GM18519 (cell line): ENCODE results near the gene CUTA.

Experiments used
- ATAC-seq: cut with Tn5 transposase; IDR thresholded peaks from one replicate; pipeline ENCODE4 v1.9.1; 2021; ENCODE audit warnings: mild to moderate bottlenecking, moderate library complexity; ENCODE audit not compliant: unreplicated experiment, low FRiP score

Gene CUTA, protein sequence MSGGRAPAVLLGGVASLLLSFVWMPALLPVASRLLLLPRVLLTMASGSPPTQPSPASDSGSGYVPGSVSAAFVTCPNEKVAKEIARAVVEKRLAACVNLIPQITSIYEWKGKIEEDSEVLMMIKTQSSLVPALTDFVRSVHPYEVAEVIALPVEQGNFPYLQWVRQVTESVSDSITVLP

DNA sequence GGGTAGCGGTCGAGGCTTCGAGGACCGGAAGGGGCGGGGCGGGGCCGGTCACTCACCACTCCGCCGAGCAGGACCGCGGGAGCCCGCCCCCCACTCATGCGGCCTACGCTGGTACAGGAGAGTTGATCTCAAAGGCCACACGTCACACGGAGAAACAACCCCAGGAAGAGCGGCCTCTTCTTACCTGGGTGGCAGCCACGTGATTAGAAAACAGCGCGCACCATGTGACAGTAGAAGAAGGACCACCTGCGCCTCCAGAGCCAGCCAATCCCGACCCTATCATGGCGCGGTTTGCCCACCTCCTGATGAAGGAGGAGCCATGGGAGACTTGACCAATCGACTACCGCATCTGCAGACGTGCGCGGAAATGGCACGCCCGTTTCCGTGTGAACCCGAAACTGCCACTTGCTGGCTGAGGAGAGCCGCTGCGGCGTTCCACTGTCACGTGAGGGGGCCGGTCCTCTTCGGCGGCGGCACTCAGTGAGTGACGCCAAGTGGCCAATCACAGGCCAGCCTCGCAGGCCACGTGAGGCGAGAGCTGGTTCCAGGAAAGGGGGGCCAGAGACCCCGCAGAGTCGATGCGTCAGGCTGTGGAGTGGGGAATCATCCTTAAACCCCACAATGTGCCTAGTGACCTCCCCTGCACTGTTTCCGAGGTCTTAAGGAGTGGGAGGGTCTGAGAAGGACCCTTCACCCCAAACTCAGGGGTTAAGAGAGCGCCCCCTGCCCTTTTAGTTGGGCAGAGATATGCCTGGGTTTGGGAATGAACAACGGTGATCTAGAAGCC, at the start of gene CUTA:
TSS of gene CUTA (minus strand) at position 205 of the 787 bp plus-strand sequence. CDS start at position 98, 107 bp downstream.
- ATAC-seq, result peak; percentile 69

DNA sequence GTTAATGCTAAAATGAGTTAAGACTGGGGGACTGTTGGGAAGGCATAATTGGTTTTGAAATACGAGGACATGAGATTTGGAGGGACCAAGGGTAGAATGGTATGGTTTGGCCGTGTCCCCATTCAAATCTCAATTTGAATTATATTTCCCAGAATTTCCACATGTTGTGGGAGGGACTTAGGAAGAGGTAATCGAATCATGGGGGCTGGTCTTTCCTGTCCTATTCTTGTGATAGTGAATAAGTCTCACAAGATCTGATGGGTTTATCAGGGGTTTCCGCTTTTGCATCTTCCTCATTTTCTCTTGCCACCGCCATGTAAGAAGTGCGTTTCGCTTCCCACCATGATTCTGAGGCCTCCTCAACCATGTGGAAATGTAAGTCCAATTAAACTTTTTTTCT, 49.2 kb upstream of the CUTA start:
- no peak for ATAC-seq

DNA sequence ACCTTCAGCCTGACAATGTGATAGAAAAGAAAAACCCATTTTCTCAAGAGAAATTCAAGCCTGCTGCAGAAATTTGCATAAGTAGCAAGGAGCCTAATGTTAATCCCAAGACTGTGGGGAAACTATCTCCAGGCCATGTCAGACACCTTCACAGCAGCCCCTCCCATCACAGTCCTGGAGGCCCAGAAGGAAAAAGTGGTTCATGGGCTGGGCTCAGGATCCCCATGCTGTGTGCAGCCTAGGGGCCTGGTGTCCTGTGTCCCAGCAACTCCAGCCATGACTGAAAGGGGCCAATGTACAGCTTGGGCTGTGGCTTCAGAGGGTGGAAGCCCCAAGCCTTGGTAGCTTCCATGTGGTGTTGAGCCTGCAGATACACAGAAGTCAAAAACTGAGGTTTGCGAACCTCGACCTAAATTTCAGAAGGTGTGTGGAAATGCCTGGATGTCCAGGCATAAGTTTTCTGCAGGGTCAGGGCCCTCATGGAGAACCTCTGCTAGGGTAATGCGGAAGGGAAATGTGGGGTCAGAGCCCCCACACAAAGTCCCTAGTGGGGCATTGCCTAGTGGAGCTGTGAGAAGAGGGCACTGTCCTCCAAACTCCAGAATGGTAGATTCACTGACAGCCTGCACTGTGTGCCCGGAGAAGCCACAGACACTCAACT, 48.3 kb upstream of the CUTA start:
- no peak for ATAC-seq

DNA sequence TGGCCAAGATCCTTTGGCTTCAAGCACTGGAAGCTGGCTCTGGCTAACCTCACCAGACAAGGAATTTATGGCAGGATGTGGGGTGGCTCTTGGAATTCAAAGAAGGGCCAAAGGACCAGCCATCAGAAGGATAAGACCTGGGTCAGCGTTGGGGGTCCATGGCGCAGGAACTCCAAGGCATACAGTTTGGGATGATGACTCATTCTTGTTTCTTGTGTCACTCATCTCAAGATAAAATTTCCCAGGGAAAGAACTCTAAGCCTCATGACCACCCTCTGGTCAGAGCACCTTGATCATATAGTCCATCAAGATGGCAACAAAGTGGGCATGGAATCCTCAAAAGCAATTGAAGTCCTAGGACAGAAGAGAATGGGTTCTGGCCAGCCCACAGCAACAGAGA, 41.3 kb upstream of the CUTA start:
- ATAC-seq, result no peak

DNA sequence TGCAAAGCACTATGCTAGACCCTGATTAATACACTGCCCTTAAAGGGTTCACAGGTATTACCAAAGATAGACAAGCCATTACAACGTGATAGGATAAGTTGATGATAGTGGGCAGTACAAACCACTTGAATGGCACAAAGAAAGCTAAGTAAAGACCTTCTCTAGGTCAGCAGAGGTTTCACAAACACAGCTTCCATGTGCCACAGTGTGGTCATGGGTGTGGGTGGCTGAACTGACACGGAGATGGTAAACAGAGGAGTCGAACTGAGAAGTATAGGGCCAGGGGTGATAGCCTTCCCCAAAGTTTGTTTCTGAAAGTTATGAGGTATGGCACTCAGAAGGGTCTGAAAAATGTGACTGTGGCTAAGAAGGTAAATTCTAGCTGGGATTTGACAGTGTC, 40.8 kb upstream of the CUTA start:
- ATAC-seq, result no peak

DNA sequence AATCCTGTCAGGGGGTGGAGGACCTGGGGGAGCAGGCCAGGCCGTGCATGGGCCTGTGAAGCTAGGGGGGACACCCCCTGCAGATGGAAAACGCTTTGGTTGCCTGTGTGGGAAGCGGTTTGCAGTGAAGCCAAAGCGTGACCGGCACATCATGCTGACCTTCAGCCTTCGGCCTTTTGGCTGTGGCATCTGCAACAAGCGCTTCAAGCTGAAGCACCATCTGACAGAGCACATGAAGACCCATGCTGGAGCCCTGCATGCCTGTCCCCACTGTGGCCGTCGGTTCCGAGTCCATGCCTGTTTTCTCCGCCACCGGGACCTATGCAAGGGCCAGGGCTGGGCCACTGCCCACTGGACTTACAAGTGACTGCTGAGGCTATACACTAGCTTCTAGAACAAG, 38.2 kb upstream of the CUTA start:
- ATAC-seq, result no peak

DNA sequence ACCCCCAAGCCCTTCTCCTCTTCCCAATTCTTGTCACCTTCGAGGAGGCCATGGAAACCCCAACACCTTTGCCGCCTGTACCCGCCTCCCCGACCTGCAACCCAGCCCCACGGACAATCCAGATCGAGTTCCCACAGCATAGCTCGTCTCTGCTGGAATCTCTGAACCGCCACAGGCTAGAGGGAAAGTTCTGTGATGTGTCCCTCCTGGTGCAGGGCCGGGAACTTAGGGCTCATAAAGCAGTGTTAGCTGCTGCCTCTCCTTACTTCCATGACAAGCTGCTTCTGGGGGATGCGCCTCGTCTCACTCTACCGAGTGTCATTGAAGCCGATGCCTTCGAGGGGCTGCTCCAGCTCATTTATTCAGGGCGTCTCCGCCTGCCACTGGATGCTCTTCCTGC, 37.1 kb upstream of the CUTA start:
- no peak for ATAC-seq

DNA sequence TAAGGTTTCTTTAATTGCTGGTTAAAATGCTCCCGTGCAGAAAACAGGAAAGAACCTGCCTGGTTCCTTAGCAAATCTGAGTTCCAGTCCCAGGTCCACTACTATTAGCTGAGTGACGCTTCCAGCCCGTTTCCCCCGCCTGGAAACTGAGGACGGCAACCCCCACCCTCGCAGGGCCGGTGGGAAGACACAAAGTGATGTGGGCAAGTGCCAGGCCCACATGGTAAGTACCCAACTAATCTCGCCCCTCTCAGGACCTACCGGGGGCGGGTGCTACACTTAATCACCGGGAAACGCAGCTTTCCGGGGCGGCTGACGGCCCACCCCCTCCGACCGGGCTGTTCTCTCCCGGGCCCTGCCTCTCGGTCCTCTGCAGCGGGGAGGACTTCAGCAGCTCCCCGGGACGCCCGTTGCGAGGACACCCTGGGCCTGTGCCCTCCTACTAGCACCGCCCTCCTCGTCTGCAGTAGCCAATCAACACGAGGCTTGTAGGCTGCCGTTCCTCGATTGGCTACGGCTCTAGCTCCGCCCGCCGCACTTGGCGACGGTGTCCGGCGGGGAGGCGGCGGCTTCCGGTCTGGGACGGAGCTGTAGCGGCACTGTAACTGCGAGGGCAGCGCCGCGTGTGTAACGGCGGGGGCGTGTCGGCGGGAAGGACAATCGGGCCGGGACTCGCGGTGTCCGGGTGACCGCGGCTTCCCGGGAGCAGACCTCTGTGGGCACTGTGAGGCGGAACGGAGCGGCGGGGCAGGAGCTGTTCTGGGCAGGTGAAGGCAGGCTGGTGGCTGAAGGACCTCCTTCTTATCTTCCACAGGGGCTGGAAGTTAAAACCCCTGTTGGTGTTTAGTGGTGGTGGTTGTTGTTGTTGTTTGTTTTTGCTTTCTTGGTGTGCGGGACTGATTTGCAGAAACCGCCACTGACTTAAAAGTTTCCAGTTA, 36.4 kb upstream of the CUTA start, which contains the start of gene ZBTB9:
TSS of gene ZBTB9 (plus strand) at position 568 of the 938 bp plus-strand sequence. CDS start 525 bp downstream, outside the sequence.
- peak; percentile 96 for ATAC-seq

DNA sequence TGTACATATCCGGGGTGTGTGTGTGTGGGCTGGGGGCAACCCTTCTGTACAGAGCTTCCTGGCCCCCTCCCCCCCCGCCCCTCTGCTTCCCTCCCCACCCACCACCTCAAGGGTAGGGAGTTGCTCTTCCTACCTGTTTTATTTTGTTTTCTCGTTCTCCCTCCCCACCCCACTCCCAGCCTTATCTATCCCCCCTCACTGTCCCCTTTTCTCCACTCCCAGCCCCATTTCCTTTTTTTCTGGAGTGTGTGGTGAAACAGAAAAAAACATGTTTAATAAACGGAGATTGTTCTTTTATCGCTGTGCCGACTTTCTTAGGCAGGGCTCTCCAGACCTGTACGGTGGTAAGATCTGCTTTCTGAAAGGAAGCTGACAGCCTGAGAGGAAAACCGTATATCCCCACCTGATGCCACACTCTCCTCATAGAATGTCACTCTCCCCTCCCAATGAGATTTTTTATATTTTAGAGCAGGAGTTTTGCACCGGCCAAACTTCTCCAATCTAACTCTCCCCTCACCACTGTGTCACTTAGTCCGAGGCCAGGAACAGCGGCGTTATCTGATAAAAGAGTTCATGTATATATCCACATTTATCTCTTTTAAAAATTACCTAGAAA, 35.6 kb upstream of the CUTA start:
- ATAC-seq, result no peak

DNA sequence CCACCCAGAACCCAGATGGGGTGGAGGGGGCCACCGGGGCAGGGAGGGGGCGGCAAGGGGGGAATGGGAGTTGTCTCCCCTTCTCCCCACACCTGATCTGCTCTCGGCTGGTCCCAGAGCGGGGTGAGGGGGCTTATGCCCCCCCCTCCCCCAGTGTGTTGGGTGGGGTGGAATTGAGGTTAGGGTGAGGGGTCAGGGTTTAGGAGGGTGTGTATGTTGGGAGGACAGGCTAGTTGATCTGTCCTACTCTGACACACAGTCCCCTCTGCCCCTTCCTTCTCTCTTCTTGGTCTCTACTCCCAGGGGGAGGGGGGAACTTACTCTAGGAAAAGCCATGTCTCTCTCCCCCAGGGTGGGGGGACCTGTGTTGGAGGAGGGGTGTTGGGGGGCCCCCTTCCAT, 34.6 kb upstream of the CUTA start:
- no peak for ATAC-seq

DNA sequence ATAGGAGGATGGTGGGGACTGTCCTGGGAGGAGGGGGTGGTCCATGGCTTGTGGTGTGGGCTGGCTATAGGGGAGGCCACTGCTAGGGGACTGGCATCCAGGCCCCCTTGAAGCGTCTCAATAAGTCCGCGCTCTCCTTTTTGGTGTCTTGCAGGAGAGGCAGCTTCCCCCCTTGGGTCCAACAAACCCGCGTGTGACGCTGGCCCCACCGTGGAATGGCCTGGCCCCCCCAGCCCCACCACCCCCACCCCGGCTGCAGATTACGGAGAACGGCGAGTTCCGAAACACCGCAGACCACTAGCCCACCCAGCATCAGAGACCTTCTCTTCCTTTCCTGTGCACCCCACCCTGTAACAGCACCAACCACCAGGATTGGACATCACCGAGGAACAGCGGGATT, 33.7 kb upstream of the CUTA start:
- no peak for ATAC-seq

DNA sequence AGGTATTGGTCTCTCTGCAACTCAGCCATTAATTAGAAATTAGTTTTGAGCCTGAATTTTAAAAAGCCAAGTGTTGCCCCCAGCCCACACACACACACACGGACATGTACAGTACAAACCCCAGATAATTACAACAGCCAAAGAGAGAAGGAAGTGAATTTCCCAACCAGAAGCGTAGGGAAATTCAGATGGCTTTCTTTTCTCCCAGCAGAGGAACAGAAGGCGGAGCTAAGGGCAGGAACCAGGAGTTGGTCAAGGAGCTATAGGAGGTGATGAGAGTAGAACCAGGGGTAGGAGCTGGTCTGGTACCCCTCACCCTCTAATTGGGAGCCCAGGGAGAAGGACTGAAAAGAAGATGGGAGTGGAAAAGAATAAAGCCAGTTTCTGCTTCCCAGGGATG, 32.5 kb upstream of the CUTA start:
- no peak for ATAC-seq

DNA sequence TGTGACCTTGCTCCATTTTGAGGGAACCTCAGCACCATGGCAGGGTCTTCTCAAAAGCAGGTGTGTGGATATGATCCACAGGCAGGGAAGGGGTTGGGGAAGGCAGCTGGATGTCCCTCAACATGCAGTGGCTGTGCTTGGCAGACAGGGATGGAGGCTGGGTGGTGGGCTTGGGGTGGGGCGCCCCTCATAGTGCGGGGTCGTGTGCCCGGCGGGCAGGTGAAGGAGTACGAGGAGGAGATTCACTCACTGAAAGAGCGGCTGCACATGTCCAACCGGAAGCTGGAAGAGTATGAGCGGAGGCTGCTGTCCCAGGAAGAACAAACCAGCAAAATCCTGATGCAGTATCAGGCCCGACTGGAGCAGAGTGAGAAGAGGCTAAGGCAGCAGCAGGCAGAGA, 28.4 kb upstream of the CUTA start:
- ATAC-seq, result no peak

DNA sequence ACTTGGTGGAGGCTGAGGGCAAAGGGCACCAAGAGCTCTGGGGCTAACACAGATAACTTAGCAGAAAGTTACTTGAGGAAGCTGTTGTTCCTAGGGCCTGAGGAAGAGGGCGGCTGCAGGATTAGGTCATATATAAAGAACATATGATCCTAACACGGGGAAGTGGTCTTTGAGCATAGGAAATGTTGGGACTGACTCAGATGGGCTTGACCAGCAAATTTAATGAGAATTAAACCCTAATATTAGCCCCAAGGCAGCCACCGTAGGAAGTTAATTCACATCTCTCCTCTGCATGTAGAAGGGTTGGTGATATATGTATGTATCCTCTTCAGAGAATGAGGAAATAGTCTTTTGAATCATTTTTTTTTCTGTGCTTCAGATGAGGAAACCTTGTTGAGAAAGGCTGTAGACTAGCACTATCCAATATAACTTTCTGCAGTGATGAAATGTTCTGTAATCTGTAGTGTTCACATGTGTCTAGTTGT, 27.3 kb upstream of the CUTA start:
- ATAC-seq, result no peak

DNA sequence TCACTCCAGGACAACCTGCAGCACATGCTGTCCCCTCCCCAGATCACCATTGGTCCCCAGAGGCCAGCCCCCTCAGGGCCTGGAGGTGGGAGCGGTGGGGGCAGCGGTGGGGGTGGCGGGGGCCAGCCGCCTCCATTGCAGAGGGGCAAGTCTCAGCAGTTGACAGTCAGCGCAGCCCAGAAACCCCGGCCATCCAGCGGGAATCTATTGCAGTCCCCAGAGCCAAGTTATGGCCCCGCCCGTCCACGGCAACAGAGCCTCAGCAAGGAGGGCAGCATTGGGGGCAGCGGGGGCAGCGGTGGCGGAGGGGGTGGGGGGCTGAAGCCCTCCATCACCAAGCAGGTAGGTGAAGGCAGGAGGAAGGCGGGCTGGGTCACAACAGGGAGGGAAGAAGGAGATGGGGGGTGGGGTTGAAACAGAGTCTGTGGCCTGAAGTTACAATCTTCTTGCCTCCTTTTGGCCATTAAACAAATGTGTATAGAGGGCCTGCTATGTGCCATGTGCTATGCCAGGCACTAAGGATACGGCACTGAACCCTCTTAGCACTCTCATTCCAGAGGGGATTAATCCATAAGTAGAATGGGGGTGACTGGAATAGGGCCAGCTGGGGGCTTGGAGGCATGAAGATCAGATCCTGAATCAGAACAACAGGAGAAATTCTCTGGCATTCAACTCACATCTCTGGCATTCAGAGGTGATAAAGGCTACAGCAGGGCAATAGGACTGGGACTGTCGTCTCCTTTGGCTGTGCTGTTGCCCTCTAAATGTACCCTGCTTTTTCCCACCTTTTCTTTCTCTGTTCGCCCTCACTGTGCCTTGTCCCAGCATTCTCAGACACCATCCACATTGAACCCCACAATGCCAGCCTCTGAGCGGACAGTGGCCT, 26.0 kb upstream of the CUTA start:
- no peak for ATAC-seq

DNA sequence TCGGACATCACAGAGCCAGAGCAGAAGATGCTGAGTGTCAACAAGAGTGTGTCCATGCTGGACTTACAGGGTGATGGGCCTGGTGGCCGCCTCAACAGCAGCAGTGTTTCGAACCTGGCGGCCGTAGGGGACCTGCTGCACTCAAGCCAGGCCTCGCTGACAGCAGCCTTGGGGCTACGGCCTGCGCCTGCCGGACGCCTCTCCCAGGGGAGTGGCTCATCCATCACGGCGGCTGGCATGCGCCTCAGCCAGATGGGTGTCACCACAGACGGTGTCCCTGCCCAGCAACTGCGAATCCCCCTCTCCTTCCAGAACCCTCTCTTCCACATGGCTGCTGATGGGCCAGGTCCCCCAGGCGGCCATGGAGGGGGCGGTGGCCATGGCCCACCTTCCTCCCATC, 25.1 kb upstream of the CUTA start:
- ATAC-seq, result no peak

DNA sequence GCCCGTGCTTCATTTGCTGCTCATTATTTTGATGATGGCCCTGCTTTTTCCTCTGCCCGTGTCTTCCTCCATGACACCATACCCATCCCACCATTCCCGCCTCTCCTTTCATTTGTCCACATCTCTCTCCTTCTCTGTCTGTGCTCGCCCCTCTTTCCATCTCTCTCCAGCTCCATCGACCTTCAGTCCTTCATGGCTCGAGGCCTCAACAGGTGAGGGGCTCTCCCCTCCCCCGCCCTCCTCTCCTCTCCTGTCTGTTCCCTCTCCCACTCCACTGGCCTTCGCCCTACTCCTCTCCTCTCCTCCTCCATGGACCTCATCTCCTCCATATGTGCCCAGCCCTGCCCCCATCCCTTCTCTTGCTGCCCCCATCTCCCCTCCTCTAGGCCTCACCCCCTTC, 24.4 kb upstream of the CUTA start:
- ATAC-seq, result no peak

DNA sequence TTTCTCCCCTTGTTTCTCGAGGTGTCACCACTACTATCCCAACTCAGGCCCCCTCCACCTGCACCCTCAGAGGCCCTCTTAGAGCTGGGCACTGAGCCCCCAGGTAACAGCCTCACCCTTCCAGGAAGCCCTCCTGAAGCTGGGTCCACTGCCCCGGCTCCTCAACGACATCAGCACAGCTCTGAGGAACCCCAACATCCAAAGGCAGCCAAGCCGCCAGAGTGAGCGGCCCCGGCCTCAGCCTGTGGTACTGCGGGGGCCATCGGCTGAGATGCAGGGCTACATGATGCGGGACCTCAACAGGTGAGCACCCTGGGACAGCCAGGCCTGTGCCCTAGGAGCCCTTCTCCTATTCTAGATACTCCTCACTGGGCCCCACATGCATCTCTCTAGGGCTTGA, 23.6 kb upstream of the CUTA start:
- ATAC-seq, result no peak

DNA sequence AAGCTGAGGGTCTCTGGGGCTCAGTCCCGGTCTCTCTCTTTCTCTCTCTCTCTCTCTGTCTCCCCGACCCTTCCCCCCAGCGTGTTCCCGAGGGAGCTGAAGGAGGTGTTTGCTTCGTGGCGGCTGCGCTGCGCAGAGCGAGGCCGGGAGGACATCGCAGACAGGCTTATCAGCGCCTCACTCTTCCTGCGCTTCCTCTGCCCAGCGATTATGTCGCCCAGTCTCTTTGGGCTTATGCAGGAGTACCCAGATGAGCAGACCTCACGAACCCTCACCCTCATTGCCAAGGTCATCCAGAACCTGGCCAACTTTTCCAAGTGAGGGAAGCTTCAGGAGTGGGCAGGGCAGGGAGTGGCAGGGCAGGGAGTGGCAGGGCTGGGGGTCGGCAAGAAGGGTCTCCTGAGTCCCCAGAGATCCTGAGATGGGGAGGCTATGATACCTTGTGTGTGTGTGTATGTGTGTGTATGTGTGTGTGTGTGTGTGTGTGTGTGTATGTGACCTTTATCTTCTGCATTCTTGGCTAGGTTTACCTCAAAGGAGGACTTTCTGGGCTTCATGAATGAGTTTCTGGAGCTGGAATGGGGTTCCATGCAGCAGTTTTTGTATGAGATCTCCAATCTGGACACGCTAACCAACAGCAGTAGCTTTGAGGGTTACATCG, 22.9 kb upstream of the CUTA start:
- ATAC-seq, result no peak
